ENCODE data around the gene STAC3. TPM values are rescaled to one million over a fixed set of nuclear protein-coding genes. Genes with fewer than 3 reads are reported as not detected.

Gene STAC3
- total and polyA plus RNA-seq, 2 of the 13 experiments (the other 11 are each of a cell fraction or from before 2014, with no cell fraction given) = 0.18 to 0.22 TPM

- TF ChIP-seq, protein P1, sequence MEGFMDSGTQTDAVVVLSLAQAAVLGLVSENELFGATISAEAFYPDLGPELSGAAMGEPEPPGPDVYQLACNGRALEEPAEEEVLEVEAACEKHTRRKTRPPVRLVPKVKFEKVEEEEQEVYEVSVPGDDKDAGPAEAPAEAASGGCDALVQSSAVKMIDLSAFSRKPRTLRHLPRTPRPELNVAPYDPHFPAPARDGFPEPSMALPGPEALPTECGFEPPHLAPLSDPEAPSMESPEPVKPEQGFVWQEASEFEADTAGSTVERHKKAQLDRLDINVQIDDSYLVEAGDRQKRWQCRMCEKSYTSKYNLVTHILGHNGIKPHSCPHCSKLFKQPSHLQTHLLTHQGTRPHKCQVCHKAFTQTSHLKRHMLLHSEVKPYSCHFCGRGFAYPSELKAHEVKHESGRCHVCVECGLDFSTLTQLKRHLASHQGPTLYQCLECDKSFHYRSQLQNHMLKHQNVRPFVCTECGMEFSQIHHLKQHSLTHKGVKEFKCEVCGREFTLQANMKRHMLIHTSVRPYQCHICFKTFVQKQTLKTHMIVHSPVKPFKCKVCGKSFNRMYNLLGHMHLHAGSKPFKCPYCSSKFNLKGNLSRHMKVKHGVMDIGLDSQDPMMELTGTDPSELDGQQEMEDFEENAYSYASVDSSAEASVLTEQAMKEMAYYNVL (CRISPR knock-in tag; IDR thresholded peaks at IDR 0.05; ENCODE audit: borderline replicate concordance) = 0 out of 2 replicates have a peak, but pooled peaks have one; percentile 18
- TF ChIP-seq KDM5A (IDR thresholded peaks at IDR 0.05; ENCODE audit: borderline replicate concordance, low read length) (no peak), POGK (CRISPR knock-in tag; conservative IDR thresholded peaks at IDR 0.05) (0 out of 2 replicates have a peak, but pooled peaks have one; percentile 54), MED1 (CRISPR knock-in tag; IDR thresholded peaks at IDR 0.05) (no peak), SALL1 (CRISPR knock-in tag; IDR thresholded peaks at IDR 0.05) (peak; percentile 33; the same call in 1 of the 2 replicates), RXRA (CRISPR knock-in tag; IDR thresholded peaks at IDR 0.05) (no peak), ZNF17 (CRISPR knock-in tag; IDR thresholded peaks at IDR 0.05) (no peak), MLX (CRISPR knock-in tag; IDR thresholded peaks at IDR 0.05) (no peak), NR2F2 (IDR thresholded peaks at IDR 0.05; ENCODE audit: borderline replicate concordance, low read depth) (no peak), SCMH1 (CRISPR knock-in tag; IDR thresholded peaks at IDR 0.05; ENCODE audit: borderline replicate concordance) (no peak), ZNF546 (CRISPR knock-in tag; conservative IDR thresholded peaks at IDR 0.05) (no peak), ZBTB7B (CRISPR knock-in tag; IDR thresholded peaks at IDR 0.05) (no peak), ZNF10 (CRISPR knock-in tag; IDR thresholded peaks at IDR 0.05; ENCODE audit: borderline replicate concordance, low read depth) (no peak), ZNF740 (CRISPR knock-in tag; IDR thresholded peaks at IDR 0.05) (no peak), ZFP36L1 (CRISPR knock-in tag; IDR thresholded peaks at IDR 0.05) (no peak)
- TF ChIP-seq, protein P2, sequence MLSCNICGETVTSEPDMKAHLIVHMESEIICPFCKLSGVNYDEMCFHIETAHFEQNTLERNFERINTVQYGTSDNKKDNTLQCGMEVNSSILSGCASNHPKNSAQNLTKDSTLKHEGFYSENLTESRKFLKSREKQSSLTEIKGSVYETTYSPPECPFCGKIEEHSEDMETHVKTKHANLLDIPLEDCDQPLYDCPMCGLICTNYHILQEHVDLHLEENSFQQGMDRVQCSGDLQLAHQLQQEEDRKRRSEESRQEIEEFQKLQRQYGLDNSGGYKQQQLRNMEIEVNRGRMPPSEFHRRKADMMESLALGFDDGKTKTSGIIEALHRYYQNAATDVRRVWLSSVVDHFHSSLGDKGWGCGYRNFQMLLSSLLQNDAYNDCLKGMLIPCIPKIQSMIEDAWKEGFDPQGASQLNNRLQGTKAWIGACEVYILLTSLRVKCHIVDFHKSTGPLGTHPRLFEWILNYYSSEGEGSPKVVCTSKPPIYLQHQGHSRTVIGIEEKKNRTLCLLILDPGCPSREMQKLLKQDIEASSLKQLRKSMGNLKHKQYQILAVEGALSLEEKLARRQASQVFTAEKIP (CRISPR knock-in tag; IDR thresholded peaks at IDR 0.05; ENCODE audit: borderline replicate concordance) = no peak
- TF ChIP-seq, protein P3, sequence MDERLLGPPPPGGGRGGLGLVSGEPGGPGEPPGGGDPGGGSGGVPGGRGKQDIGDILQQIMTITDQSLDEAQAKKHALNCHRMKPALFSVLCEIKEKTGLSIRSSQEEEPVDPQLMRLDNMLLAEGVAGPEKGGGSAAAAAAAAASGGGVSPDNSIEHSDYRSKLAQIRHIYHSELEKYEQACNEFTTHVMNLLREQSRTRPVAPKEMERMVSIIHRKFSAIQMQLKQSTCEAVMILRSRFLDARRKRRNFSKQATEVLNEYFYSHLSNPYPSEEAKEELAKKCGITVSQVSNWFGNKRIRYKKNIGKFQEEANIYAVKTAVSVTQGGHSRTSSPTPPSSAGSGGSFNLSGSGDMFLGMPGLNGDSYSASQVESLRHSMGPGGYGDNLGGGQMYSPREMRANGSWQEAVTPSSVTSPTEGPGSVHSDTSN (CRISPR knock-in tag; IDR thresholded peaks at IDR 0.05) = no peak
- TF ChIP-seq, protein P4, sequence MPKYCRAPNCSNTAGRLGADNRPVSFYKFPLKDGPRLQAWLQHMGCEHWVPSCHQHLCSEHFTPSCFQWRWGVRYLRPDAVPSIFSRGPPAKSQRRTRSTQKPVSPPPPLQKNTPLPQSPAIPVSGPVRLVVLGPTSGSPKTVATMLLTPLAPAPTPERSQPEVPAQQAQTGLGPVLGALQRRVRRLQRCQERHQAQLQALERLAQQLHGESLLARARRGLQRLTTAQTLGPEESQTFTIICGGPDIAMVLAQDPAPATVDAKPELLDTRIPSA (CRISPR knock-in tag; IDR thresholded peaks at IDR 0.05; ENCODE audit: borderline replicate concordance) = no peak
Observed at GRCh38 chr12:57240066-57240921, 10.7 kb downstream of the STAC3 start (continued).
